ENCODE data around the gene DDIT4L. TPM values are rescaled to one million over a fixed set of nuclear protein-coding genes. Genes with fewer than 3 reads are reported as not detected.

The DDIT4L gene
- total and polyA plus RNA-seq, 2 of the 4 experiments (the other 2 are of a cell fraction): 3.1 to 3.9 TPM

- no peak overlapping the region for H2AK9ac ChIP-seq (replicated peaks; ENCODE audit: low read depth, low read length, poor library complexity)
- H4K91ac ChIP-seq (ENCODE audit: insufficient read depth, low read depth, low read length): no peak overlapping the region
- no peak overlapping the region for H3K56ac ChIP-seq (ENCODE audit: extremely low read depth, insufficient read depth, low read length)
- no peak overlapping the region for H2BK5ac ChIP-seq (ENCODE audit: low read depth, low read length, poor library complexity, severe bottlenecking)
- H3K4me1 ChIP-seq (ENCODE audit: control insufficient read depth, insufficient read depth, low read length): no peaks in the 10 kb centered on the region
- H2AK5ac ChIP-seq (ENCODE audit: low read depth, low read length): no peak overlapping the region
- no peak overlapping the region for H3K14ac ChIP-seq (replicated peaks; ENCODE audit: low read depth, low read length)
- no peak overlapping the region for H2BK20ac ChIP-seq (ENCODE audit: low read depth, low read length)
- no peak overlapping the region for H3K23ac ChIP-seq (ENCODE audit: low read depth, low read length)
- H3K4ac ChIP-seq (ENCODE audit: low read depth, low read length): no peak overlapping the region
- peak overlapping the region; percentile 48 for H3K4me3 ChIP-seq (ENCODE audit: insufficient read depth, low read depth, low read length)
- 4% methylated on average over 21 of the region's 37 CpGs; no CpG with 5 or more reads in 1 of the 2 experiments for WGBS, 2 experiments (ENCODE audit: extremely low coverage in 2 of 2, insufficient read length in 1 of 2)
- no peaks in the 10 kb centered on the region for H3K36me3 ChIP-seq (ENCODE audit: control insufficient read depth, insufficient read depth, low read length)
- peak overlapping the region; percentile 86 for H3K4me2 ChIP-seq (ENCODE audit: low read depth, low read length)
- no peak overlapping the region for H3K27ac ChIP-seq (ENCODE audit: insufficient read depth, low read length)
- DNase-seq (peak; percentile 37), ATAC-seq (ENCODE audit: low read depth) (peak; percentile 48)
- dilution Hi-C loops (cut with HindIII; ENCODE audit: low sequenced_read_pairs, unreplicated experiment) (no loop called here), intact Hi-C loops (cut with micrococcal nuclease) (no loop called here), in situ Hi-C loops (cut with MboI; ENCODE audit: low sequenced_read_pairs) (no loop called here)
- ChIA-PET POLR2A (ENCODE audit: unreplicated experiment) (no interaction called here), CTCF (no interaction called here)
- 0 out of 2 replicates have a peak, but pooled peaks cover 1% of the 10 kb centered on the region for H3K27me3 ChIP-seq (ENCODE audit: control insufficient read depth, insufficient read depth, low read length)
- H3K9me1 ChIP-seq (ENCODE audit: insufficient read depth, low read length): no peaks in the 10 kb centered on the region
- no TSS peak for BruUV-seq (replicated peaks)
- no peak overlapping the region; a peak in 1 of 4 replicates for H4K8ac ChIP-seq (ENCODE audit: low read depth in 2 of 2, low read length in 2 of 2)
- H4K20me1 ChIP-seq (ENCODE audit: insufficient read depth, low read length): no peaks in the 10 kb centered on the region
- no peak overlapping the region for H2BK120ac ChIP-seq (ENCODE audit: low read depth, low read length)
- no peak overlapping the region for H2BK15ac ChIP-seq (ENCODE audit: low read depth, low read length)
- TF ChIP-seq MXI1 (IDR thresholded peaks at IDR 0.05; ENCODE audit: borderline replicate concordance, low read depth, low read length) (no peak), NFE2L2 (IDR thresholded peaks at IDR 0.05; ENCODE audit: low read depth, low read length) (peak; percentile 60; the same call in 1 of the 2 replicates)
- no peaks in the 10 kb centered on the region for H3K79me1 ChIP-seq (ENCODE audit: low read depth in 1 of 2, low read length in 2 of 2)
- no peak overlapping the region for H3K18ac ChIP-seq (ENCODE audit: low read depth, low read length)
- 0 out of 2 replicates have a peak overlapping the region, but pooled peaks have one; percentile 0 for H3K9ac ChIP-seq (ENCODE audit: low read depth, low read length)
- no peak overlapping the region for H4K5ac ChIP-seq (ENCODE audit: low read depth, low read length)
- no peaks in the 10 kb centered on the region for H3K9me3 ChIP-seq (ENCODE audit: control insufficient read depth, insufficient read depth, low read length)
- H2AFZ ChIP-seq (replicated peaks; ENCODE audit: low read length, poor library complexity): peak overlapping the region; percentile 83
Measured at GRCh38 chr4:100190643-100191600, 654 bp upstream of the DDIT4L start.
